Measurements from ENCODE around the gene CRYAB.
"Not testable (repeated sequence)": the region's sequence is repeated elsewhere in the genome, so short reads cannot be mapped to it uniquely, and the experiment has no call there.

Gene CRYAB

DNA sequence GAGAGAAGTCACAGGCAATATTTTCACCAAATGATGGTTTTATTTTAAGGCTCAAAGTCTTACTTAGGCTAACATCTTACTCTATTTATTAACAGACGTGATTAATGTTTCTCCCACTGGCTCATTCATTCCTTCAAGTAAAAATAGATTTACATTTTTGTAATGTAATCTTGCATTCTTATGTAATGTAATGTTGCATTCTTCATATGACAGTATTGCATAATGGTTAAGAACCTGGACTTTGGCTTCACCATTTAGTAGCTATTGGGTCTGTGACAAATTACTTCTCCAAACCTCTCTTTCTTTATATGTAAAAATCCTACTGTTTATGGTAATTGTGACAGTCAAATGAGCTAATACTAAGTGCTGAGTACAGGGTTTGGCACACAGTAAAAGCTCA, 22.3 kb upstream of the CRYAB start:
- no peak for DNase-seq (ENCODE audit: low read depth in 3 of 3)

DNA sequence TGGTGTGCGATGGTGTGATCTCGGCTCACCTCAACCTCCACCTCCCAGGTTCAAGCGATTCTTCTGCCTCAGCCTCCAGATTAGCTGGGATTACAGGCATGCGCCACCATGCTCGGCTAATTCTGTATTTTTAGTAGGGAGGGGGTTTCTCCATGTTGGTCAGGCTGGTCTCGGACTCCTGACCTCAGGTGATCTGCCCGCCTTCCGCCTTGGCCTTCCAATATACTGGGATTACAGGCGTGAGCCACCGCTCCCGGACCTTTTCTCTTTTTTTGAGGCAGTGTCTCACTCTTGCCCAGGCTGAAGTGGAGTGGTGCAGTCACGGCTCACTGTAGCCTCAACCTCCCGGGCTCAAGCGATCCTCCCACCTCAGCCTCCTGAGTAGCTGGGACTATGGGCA, 21.6 kb upstream of the CRYAB start:
- DNase-seq (ENCODE audit: low read depth in 3 of 3), result not testable (repeated sequence)

- no peak for DNase-seq (ENCODE audit: low read depth in 3 of 3)
These were observed 21.0 kb upstream of the CRYAB start for GRCh38 chr11:111932611-111932950.

DNA sequence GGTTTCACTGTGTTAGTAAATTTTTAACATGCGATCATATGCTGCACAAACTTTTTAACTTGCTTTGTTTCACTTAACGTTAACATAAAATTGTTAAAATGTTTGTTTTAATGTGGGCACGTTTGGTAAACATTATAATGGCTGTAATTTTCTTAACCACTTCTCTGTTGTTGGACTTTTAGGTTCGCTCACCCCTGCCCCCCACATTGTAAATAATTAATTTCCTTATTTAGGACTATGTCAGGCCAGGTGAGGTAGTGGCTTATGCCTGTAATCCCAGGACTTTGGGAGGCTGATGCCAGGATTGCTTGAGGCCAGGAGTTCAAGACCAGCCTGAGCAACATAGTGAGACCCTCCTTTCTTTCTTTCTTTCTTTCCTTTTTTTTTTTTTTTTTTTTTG, 18.9 kb upstream of the CRYAB start:
- no peak for DNase-seq (ENCODE audit: low read depth in 3 of 3)

DNA sequence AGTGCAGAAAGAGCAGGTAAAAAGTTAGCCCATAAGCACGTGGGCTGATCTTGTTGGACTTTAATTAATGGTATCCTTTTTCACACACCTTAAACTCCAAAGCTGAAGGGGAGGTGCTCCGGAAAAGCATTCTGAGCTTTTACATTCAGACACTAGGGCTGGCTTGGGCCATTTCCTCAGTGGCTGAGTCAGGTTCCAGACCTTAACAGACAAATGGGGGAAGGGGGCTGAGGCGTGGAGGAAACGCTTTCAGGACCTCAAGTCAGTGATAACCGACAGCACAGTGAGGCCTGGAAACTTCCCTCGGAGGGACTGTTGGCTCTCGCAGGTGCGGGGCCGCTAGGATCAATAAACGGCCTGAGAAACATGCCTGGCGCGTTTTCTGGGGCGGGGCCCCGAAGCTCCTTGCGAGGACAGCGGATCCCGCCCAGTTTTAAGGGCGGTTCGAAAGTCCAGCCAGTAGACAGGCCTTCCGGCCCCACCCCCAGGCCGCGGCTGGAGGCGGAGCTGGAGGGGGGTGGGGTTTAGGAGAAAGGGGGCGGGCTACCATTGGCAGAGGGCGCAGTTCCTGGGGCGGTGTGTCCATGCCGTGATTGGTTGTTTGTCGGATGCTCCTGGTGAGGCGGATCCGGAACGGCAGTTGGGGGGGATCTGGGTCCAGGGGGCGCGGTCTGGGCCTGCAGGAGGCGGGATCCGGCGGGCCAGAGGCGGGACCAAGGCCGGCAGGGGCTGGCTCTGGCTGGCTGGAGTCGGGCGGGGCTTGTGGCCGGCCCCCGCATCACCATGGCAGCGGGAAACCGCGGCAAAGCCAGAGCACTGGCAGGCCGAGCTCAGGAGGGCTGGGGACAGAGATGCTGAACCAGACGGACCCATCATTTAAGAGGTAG, 15.2 kb upstream of the CRYAB start:
- DNase-seq (ENCODE audit: low read depth in 3 of 3), result peak; percentile 86 to 94 (median 90)

DNA sequence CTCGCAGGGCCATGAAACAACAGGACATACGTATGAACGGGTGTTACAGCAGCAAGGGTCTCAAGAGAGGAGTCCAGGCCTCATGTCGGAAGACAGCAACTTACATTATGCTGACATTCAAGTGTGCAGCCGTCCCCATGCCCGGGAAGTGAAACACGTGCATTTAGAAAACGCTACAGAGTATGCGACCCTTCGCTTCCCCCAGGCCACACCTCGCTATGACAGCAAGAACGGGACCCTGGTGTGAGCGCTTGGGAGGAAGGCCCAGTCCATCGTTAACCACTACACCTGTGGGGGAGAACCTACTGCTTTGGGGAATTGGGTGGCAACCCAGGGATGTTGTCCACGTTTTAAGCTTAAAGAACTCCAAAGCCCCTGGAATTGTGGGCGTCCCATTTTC, 14.4 kb upstream of the CRYAB start:
- no peak for DNase-seq (ENCODE audit: low read depth in 3 of 3)

- DNase-seq (ENCODE audit: low read depth in 3 of 3), result no peak
These were observed 12.4 kb upstream of the CRYAB start for GRCh38 chr11:111923951-111924350.

- DNase-seq (ENCODE audit: low read depth in 3 of 3), result no peak
These were observed 11.8 kb upstream of the CRYAB start for GRCh38 chr11:111923351-111923788.

DNA sequence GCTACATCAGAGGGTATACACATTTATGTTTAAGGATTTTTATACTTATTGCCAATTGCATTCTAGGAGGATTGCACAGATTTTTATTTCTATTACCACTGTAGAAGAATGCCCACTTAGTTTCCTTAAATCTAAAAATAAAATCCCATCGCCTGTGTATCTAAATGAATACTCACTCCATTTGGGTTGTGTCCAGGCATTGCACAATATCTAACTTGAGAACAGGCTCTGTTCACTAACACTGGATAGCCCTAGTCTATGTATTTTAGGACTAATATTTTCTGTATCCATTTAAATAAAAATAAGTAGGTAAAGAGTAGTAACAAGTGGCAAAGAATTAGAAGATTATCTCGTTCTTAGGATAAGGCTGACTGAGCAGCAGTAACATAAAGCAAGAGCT, 11.2 kb upstream of the CRYAB start:
- no peak for DNase-seq (ENCODE audit: low read depth in 3 of 3)

- no peak for DNase-seq (ENCODE audit: low read depth in 3 of 3)
These were observed 10.1 kb upstream of the CRYAB start for GRCh38 chr11:111921541-111922230.

- no peak for DNase-seq (ENCODE audit: low read depth in 3 of 3)
These were observed 9.3 kb upstream of the CRYAB start for GRCh38 chr11:111920908-111921307.

- DNase-seq (ENCODE audit: low read depth in 3 of 3), result no peak
These were observed 7.1 kb upstream of the CRYAB start, which contains the start of gene C11orf52 for GRCh38 chr11:111918390-111919256. Gene C11orf52, plus strand, starts transcription at chr11:111918913. Its CDS starts 60 bp downstream, at chr11:111918973.

DNA sequence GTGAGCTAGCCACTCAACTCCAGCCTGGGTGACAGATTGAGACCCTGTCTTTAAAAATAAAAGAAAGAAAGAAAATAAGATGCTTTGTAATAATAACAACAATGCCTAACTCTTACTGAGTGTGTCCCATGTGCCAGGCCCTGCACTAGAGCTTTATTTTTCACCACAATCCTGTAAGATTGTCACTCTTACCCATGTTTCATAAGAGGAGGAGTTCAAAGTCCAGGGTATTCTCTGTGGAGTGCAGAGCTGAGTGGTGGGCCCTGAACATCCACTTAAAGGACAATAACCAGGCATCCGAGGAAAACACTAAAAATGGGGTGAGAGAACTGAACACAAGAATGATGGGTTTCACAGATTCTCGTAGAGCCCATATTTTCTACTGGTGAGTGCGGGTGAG, 6.2 kb upstream of the CRYAB start:
- DNase-seq (ENCODE audit: low read depth in 3 of 3), result no peak

DNA sequence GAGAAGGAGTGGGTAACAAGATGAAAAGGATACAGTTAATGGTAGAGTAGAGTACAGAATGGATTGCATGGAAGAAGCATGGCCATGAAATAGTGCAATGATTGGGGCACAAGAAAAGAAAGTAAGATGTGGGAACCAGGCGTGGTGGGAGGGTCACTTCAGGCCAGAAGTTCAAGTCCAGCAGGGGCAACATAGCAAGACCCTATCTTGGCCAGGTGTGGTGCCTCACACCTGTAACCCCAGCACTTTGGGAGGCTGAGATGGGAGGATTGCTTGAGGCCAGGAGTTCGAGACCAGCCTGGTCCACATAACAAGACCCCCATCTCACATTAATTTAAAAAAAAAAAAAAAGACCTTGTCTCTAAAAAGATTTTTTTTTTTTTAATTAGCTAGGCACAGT, 5.7 kb upstream of the CRYAB start:
- DNase-seq (ENCODE audit: low read depth in 3 of 3), result no peak

- no peak for DNase-seq (ENCODE audit: low read depth in 3 of 3)
These were observed 5.2 kb upstream of the CRYAB start for GRCh38 chr11:111916768-111917167.

DNA sequence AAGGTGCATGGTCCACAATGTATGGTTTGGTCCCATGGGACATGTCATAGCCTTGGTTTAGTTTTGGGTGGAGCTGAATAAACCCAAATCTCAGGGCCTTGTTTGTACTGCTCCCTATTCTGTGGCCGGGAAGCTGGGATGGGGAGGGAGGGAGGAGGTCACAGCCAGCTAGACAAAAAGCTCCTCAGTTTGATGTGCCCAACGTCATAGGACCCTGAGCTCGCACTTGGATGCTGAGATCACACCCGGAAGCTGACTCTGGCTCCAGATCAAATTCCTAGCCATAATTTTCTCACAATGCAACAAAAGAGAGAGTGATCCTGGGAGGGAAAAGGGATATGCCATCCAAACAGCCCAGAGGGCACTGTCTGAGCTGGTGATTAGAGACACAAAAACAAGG, 2.4 kb upstream of the CRYAB start:
- DNase-seq (ENCODE audit: low read depth in 3 of 3), result no peak

GRCh38 chr11:111913031-111913861, 1.7 kb upstream of the CRYAB start:
- no peak for DNase-seq (ENCODE audit: low read depth in 3 of 3)

DNA sequence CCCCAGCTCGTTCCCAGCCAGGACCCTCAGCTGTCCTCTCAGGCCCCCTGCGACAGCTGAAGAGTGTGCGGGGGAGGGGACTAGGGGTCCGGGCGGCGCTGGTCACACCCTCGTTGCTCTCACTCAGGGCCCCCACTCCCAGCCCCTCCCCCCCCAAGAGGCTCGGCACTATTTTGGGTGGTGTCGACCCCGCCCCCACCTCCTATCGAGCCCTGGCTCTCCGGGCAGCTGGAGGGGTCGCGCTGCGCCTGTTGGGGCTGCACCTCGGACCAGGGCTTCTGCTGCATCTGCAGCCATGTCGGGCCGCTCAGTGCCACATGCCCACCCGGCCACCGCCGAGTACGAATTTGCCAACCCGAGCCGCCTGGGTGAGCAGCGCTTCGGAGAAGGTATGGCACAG, 965 bp upstream of the CRYAB start, which contains the start of gene HSPB2:
TSS of gene HSPB2 (plus strand) at position 200 of the 400 bp plus-strand sequence. CDS start at position 296, 96 bp downstream.
- no peak for DNase-seq (ENCODE audit: low read depth in 3 of 3)

DNA sequence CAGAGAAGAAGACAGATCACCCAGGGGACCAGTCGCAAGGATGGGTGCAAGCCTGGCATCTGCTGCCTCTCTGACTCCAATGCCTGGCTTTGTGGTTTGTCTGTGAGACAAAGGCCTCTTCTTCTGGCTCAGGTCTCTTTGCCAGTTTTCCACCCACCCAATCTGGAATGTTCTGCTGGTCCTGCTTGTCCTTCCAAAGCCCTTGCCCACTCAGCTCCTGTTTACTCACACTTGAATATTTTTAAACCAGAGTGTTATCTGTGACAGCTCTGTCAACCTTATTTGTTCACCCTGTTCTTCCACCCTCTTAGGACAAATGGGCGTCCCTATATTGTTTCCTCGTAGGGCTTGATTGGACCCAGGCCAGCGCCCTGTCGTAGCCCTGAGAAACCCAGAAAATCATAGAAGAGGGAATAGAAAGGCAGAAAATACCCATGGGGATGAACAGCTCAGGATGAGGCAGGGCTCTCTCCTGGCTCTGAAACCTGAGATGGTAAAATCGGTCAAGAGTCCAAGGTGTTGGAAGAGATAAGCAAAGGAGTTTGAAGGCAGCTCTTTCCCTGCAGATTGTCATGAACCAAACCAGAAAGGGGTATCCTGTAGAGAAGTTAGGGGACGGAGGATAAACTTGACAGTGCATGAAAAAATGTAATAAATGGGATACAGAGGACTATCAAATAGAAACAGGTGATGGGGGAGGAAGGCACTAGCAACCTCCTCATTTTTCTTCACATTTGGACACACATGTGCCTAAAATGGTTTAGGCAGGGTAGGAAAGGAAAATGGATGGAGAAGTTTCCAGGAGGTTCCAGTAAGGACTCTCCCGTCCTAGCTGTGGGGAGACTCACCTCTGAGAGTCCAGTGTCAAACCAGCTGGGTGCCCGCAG, 651 bp downstream of the CRYAB start:
- no peak for DNase-seq (ENCODE audit: low read depth in 3 of 3)

- DNase-seq (ENCODE audit: low read depth in 3 of 3), result no peak
These were observed 2.2 kb downstream of the CRYAB start for GRCh38 chr11:111909378-111909777.
